HCEC 1CT (cell line): ENCODE data around the gene ARF1.

Source experiments
- DNase-seq: peaks from one replicate; pipeline ENCODE4 v3.0.0-alpha.2; 2017

The ARF1 gene

GRCh38 chr1:228088586-228089498 is 6.3 kb downstream of the ARF1 start:
- DNase-seq = no peak

GRCh38 chr1:228089519-228090380 is 7.2 kb downstream of the ARF1 start:
- DNase-seq = no peak

GRCh38 chr1:228090613-228091081 is 8.1 kb downstream of the ARF1 start:
- DNase-seq = peak; percentile 44

GRCh38 chr1:228091084-228091483 is 8.6 kb downstream of the ARF1 start:
- no peak for DNase-seq

- DNase-seq = no peak
Observed at GRCh38 chr1:228092342-228093049, 10.0 kb downstream of the ARF1 start.

GRCh38 chr1:228093050-228093906 is 10.8 kb downstream of the ARF1 start:
- DNase-seq = no peak

GRCh38 chr1:228094432-228095016 is 12.0 kb downstream of the ARF1 start:
- no peak for DNase-seq

GRCh38 chr1:228095161-228095560 is 12.7 kb downstream of the ARF1 start:
- DNase-seq = no peak

GRCh38 chr1:228095938-228096337 is 13.4 kb downstream of the ARF1 start:
- no peak for DNase-seq

GRCh38 chr1:228096416-228097332 is 14.2 kb downstream of the ARF1 start:
- no peak for DNase-seq

- no peak for DNase-seq
Observed at GRCh38 chr1:228097333-228098081, 15.0 kb downstream of the ARF1 start.

- DNase-seq = no peak
Observed at GRCh38 chr1:228098323-228098931, 15.9 kb downstream of the ARF1 start.

- no peak for DNase-seq
Observed at GRCh38 chr1:228099331-228099732, 16.8 kb downstream of the ARF1 start.

- DNase-seq = no peak
Observed at GRCh38 chr1:228100822-228101613, 18.5 kb downstream of the ARF1 start.

GRCh38 chr1:228101614-228101993 is 19.1 kb downstream of the ARF1 start:
- DNase-seq = no peak

- DNase-seq = no peak
Observed at GRCh38 chr1:228101994-228102790, 19.7 kb downstream of the ARF1 start.

GRCh38 chr1:228102791-228103620 is 20.5 kb downstream of the ARF1 start, which contains the start of gene C1orf35:
TSS of gene C1orf35 (minus strand) at chr1:228103325. CDS start at chr1:228103227, 98 bp downstream.
- peak; percentile 87 for DNase-seq
